Stomach smooth muscle (tissue), 2 donors: ENCODE data around the gene RYR1.
"Not testable (repeated sequence)": the region's sequence is repeated elsewhere in the genome, so short reads cannot be mapped to it uniquely, and the experiment has no call there.

Source experiments
- H3K27ac ChIP-seq: one replicate; pipeline ENCODE4 v1.7.0; 2013; ENCODE audit warnings: mild to moderate bottlenecking, low read length, inconsistent platforms
- H3K27me3 ChIP-seq, 2 donors: one replicate each; pipeline ENCODE4 v1.7.0; 2013; ENCODE audit warnings: low read length in 2 of 2; ENCODE audit not compliant: insufficient read depth in 2 of 2, control insufficient read depth in 1 of 2
- H3K36me3 ChIP-seq, 2 donors: one replicate each; pipeline ENCODE4 v1.7.0; 2013; ENCODE audit warnings: low read length in 2 of 2; ENCODE audit not compliant: control insufficient read depth in 2 of 2, insufficient read depth in 2 of 2
- H3K4me1 ChIP-seq: one replicate; pipeline ENCODE4 v1.7.0; 2013; ENCODE audit warnings: low read length; ENCODE audit not compliant: control insufficient read depth, insufficient read depth
- H3K4me3 ChIP-seq, 2 donors: one replicate each; pipeline ENCODE4 v1.7.0; 2013; ENCODE audit warnings: low read length in 2 of 2
- H3K9ac ChIP-seq, 2 donors: one replicate each; pipeline ENCODE4 v1.7.0; 2013; ENCODE audit warnings: low read length in 2 of 2, mild to moderate bottlenecking in 1 of 2
- H3K9me3 ChIP-seq, 2 donors: one replicate each; pipeline ENCODE4 v1.7.0; 2013; ENCODE audit warnings: low read length in 2 of 2; ENCODE audit not compliant: control insufficient read depth in 2 of 2
- donor health status: healthy.
- donor health status: Pancreatic carcinoma.

Gene RYR1

GRCh38 chr19:38517980-38518379 lies 84.5 kb downstream of the RYR1 start:
- H3K27me3 ChIP-seq, H3K4me1 ChIP-seq, H3K27ac ChIP-seq, H3K4me3 ChIP-seq, H3K9ac ChIP-seq, H3K9me3 ChIP-seq, H3K36me3 ChIP-seq: not testable (repeated sequence)

DNA sequence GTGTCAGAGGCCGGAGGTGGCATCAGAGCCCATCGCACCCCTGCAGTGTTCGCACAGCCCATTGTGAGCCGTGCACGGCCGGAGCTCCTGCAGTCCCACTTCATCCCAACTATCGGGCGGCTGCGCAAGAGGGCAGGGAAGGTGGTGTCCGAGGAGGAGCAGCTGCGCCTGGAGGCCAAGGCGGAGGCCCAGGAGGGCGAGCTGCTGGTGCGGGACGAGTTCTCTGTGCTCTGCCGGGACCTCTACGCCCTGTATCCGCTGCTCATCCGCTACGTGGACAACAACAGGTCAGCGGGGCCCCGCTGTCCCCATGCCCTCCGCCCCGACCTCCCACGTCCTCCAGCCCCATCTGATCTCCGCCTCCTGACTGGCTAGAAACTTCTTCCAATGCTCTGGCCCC lies 85.7 kb downstream of the RYR1 start:
- Histone ChIP-seq H3K27ac (no peak overlapping the region), H3K9ac (no peak overlapping the region), H3K9me3 (no peaks in the 10 kb centered on the region), H3K4me3 (no peak overlapping the region), H3K27me3 (peaks cover 0 to 3% of the 10 kb centered on the region in 2 donors), H3K36me3 (no peaks in the 10 kb centered on the region), H3K4me1 (peaks cover 5% of the 10 kb centered on the region)

DNA sequence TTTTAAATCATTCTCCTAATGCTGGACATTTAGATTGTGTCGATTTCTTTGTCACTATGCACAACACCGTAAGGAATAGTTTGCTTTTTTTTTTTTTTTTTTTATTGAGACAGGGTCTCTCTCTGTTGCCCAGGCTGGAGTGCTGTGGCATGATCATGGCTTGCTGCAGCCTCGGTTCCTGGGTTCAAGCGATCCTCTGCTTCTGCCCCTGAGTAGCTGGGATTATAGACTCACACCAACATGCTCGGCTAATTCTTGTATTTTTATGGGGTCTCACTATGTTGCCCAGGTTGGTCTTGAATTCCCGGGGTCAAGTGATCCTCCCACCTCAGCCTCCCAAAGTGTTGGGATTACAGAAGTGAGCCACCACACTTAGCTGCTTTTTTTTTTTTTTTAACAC lies 86.5 kb downstream of the RYR1 start:
- Histone ChIP-seq H3K27me3 (peaks cover 1 to 2% of the 10 kb centered on the region in 2 donors), H3K27ac (no peak overlapping the region), H3K4me1 (peaks cover 2% of the 10 kb centered on the region), H3K36me3 (no peaks in the 10 kb centered on the region), H3K9me3 (no peaks in the 10 kb centered on the region), H3K9ac (no peak overlapping the region), H3K4me3 (no peak overlapping the region)

DNA sequence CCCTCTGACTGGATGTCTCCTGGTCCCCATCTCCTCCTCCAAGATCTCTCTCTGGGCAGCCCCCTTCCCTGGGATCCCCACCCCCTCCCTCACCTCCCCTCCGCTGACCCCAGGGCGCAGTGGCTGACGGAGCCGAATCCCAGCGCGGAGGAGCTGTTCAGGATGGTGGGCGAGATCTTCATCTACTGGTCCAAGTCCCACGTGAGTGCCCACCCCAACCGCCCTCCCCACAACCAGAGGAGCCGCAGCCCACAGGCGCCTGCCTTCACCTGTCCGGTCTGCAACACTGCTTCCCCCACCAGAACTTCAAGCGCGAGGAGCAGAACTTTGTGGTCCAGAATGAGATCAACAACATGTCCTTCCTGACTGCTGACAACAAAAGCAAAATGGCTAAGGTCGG lies 89.4 kb downstream of the RYR1 start:
- no peaks in the 10 kb centered on the region for H3K36me3 ChIP-seq
- no peak overlapping the region for H3K4me3 ChIP-seq
- peaks cover 2 to 5% of the 10 kb centered on the region in 2 donors for H3K27me3 ChIP-seq

DNA sequence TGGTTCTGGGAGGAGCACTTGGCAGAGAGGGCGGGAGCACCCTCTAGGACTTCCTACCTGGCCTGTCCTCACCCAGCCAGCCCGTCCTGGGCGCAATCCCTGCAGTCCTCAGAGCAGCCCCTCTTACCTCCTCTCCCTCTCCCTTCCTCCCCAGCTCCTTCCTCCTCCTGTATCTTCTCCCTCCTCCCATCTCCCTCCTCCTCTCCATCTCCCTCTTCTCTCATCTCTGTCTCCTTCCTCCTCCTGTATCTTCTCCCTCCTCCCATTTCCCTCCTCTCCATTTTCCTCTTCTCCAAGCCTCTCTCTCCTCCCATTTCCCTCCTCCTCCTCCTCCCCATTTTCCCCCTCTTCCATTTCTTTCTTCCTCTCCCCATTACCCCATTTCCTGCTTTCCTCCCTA lies 89.8 kb downstream of the RYR1 start:
- Histone ChIP-seq H3K36me3 (no peaks in the 10 kb centered on the region), H3K27ac (no peak overlapping the region), H3K9ac (no peak overlapping the region), H3K4me1 (no peaks in the 10 kb centered on the region), H3K4me3 (no peak overlapping the region), H3K9me3 (no peaks in the 10 kb centered on the region), H3K27me3 (peaks cover 2 to 5% of the 10 kb centered on the region in 2 donors)

More for the DNA sequence above, 89.4 kb downstream of the RYR1 start:
- Histone ChIP-seq H3K9me3 (no peaks in the 10 kb centered on the region), H3K27ac (no peak overlapping the region), H3K4me1 (no peaks in the 10 kb centered on the region), H3K9ac (no peak overlapping the region)

- H3K9me3 ChIP-seq: no peaks in the 10 kb centered on the region
- no peaks in the 10 kb centered on the region for H3K36me3 ChIP-seq
- no peak overlapping the region for H3K4me3 ChIP-seq
- peaks cover 5% of the 10 kb centered on the region in 2 donors for H3K27me3 ChIP-seq
- H3K4me1 ChIP-seq: no peaks in the 10 kb centered on the region
- no peak overlapping the region for H3K9ac ChIP-seq
- H3K27ac ChIP-seq: no peak overlapping the region
Observed at GRCh38 chr19:38524369-38524768, 90.9 kb downstream of the RYR1 start.

- no peaks in the 10 kb centered on the region for H3K36me3 ChIP-seq
- peaks cover 5% of the 10 kb centered on the region in 2 donors for H3K27me3 ChIP-seq
Observed at GRCh38 chr19:38524994-38525634, 91.6 kb downstream of the RYR1 start.

DNA sequence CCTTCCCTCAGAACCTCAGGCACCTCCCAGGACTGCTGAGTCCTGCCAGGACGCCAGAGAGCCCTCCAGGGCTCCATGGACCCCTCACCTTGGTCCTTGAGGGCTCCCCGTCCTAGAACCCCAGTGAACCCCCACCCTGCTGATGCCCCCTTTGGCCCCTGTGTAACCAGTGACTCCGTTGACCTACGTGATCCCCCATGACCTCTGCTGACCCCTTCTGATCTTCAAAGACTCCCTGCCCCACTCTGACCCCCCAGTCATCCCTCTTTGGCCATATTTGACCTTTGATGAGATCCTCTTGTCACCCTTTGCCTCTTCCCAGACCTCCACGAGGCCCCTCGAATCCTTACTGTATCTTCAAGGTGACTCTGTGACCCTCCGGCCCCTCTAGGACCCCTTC lies 92.9 kb downstream of the RYR1 start:
- no peaks in the 10 kb centered on the region for H3K4me1 ChIP-seq
- H3K27me3 ChIP-seq: peaks cover 5% of the 10 kb centered on the region in 2 donors
- H3K9me3 ChIP-seq: no peaks in the 10 kb centered on the region
- H3K36me3 ChIP-seq: no peaks in the 10 kb centered on the region
- no peak overlapping the region for H3K9ac ChIP-seq
- H3K27ac ChIP-seq: no peak overlapping the region
- H3K4me3 ChIP-seq: no peak overlapping the region

More at GRCh38 chr19:38524994-38525634, 91.6 kb downstream of the RYR1 start:
- H3K4me3 ChIP-seq: no peak overlapping the region
- no peak overlapping the region for H3K9ac ChIP-seq
- H3K4me1 ChIP-seq: no peaks in the 10 kb centered on the region
- H3K9me3 ChIP-seq: no peaks in the 10 kb centered on the region
- no peak overlapping the region for H3K27ac ChIP-seq

DNA sequence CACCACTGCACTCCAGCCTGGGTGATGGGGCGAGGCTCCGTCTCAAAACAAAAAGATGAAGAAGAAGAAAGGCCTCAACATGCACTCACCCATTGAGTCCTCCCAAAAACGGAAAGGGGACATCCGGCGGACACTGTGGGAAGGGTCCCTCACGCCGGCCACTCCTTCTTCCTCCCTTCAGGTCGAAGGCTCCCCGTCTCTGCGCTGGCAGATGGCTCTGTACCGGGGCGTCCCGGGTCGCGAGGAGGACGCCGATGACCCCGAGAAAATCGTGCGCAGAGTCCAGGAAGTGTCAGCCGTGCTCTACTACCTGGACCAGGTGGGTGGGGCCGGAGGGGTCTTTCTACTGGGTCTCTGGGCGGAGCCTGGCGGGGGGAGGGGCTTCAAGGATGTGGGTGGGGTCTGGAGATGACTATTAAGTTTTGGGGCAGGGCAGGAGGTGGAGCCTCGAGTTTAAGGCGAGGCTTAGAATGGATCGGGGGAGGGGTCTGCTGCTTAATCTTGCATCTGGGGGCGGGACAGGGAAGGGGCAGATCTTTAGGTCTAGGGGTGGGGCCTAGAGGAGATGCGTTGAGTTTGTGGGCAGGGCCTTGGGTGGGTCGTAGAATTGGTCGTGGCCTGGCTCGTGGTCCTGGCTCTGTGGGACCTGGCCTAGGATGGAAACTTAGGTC lies 94.1 kb downstream of the RYR1 start:
- Histone ChIP-seq H3K9ac (no peak overlapping the region), H3K9me3 (no peaks in the 10 kb centered on the region), H3K27ac (no peak overlapping the region), H3K4me1 (no peaks in the 10 kb centered on the region), H3K36me3 (no peaks in the 10 kb centered on the region), H3K27me3 (peaks cover 5% of the 10 kb centered on the region in 2 donors), H3K4me3 (no peak overlapping the region)

- no peak overlapping the region for H3K9ac ChIP-seq
- no peaks in the 10 kb centered on the region for H3K4me1 ChIP-seq
- no peaks in the 10 kb centered on the region for H3K9me3 ChIP-seq
- H3K27ac ChIP-seq: no peak overlapping the region
- H3K27me3 ChIP-seq: peaks cover 5% of the 10 kb centered on the region in 2 donors
- H3K36me3 ChIP-seq: no peaks in the 10 kb centered on the region
- H3K4me3 ChIP-seq: no peak overlapping the region
Observed at GRCh38 chr19:38528213-38528755, 94.8 kb downstream of the RYR1 start.

- Histone ChIP-seq H3K27me3 (peaks cover 5% of the 10 kb centered on the region in 2 donors), H3K36me3 (no peaks in the 10 kb centered on the region), H3K9me3 (no peaks in the 10 kb centered on the region), H3K4me1 (no peaks in the 10 kb centered on the region), H3K9ac (no peak overlapping the region), H3K27ac (no peak overlapping the region), H3K4me3 (no peak overlapping the region)
Observed at GRCh38 chr19:38528931-38529330, 95.4 kb downstream of the RYR1 start.
